ENCODE results near the gene FAM181B.

DNA sequence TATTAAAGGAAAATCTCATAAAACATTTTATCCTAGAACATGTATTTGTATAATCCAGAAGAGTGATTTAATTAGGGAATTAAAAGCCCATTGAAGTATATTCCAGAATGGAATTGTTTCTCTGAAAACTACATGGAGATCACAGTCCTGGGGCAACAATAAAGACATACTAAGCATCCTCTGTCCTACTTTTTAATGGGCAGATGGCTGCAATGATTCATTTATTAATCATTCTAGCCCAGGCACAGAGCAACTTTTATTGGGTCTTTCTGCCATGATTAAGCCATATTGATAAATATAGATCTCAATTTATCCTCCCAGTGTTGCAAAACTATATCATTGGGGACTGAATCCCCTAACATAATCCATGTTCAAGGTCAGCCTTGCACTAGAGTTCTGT, 22.0 kb downstream of the FAM181B start:
- TF ChIP-seq CTCF (IDR thresholded peaks at IDR 0.05) = no peak
- no peak for TF ChIP-seq POLR2AphosphoS5 (IDR thresholded peaks at IDR 0.05; ENCODE audit: low read depth, low read length)
- no peak for TF ChIP-seq TCF7L2 (IDR thresholded peaks at IDR 0.05; ENCODE audit: low read depth, low read length)
- TF ChIP-seq REST (IDR thresholded peaks at IDR 0.05; ENCODE audit: insufficient read depth in 1 of 2, low read depth in 2 of 2, low read length in 1 of 2) = no peak
- TF ChIP-seq SIN3A (IDR thresholded peaks at IDR 0.05; ENCODE audit: borderline replicate concordance, insufficient read depth, low read depth, low read length) = no peak

Measured in Panc1 (cell line).